GM18502 (cell line): ENCODE measurements around the gene TMEM63C.
"Not testable (repeated sequence)": the region's sequence is repeated elsewhere in the genome, so short reads cannot be mapped to it uniquely, and the experiment has no call there.

Experiments
- ATAC-seq: cut with Tn5 transposase; IDR thresholded peaks from one replicate; pipeline ENCODE4 v1.9.1; 2021; ENCODE audit warnings: mild to moderate bottlenecking; ENCODE audit not compliant: unreplicated experiment, poor library complexity

The TMEM63C gene

DNA sequence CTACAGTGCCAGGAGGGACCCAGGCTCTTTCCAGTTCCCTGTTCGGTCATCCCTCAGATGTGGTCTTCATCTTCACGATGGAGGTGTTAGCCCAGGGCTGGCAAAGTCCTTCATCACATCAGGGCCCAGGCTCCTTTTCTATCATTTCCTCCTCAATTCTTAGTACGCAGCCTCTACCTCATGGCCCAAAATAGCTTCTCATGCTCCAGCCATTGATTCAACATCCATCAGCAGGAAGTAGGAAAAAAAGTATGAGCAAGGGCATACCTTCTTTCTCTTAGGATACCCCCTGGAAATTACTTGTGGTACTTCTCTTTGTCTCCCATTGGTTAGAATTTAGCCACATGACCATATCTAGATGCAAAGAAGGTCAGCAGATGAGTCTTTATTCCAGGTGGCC lies 27.8 kb upstream of the TMEM63C start:
- no peak for ATAC-seq

DNA sequence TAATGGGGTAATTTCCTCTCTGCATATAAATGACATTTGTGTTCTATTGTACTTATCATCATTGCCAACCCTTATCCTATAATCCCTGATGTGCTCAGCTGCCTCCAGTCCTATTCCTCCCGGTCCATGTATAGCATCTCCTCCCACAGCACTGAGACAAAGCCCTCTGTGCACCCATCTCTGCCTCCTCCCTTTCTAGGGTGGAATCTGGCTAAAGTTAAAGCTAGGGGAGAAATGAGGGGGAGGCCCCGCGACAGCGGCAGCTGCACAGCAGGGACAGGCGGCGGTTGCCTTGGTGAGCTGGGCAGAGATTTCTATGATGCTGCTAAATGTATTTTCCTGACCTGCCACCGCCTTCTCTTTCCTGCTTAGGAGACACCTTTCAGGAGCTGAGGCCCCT lies 27.2 kb upstream of the TMEM63C start:
- ATAC-seq, result no peak

GRCh38 chr14:77155083-77155482 lies 26.5 kb upstream of the TMEM63C start:
- no peak for ATAC-seq

DNA sequence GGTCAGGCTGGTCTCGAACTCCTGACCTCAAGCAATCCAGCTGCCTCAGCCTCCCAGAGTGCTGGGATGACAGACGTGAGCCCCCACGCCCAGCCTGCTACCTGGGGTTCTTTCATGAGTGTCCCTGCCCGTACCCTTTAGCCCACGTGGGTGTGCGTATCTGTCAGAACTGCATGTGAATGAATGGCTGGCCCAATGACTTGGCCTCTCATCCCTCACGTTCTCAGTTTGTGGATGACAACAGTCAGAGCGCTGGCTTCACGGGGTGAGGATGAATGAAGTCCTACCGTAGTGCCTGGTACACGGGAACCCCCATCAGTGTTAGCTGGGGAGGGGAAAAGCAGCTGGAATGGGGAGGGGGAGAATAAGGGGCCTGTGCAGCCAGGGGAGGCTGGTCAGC lies 23.9 kb upstream of the TMEM63C start:
- no peak for ATAC-seq

GRCh38 chr14:77158175-77158881 lies 23.3 kb upstream of the TMEM63C start:
- no peak for ATAC-seq

GRCh38 chr14:77158882-77159255 lies 22.7 kb upstream of the TMEM63C start:
- ATAC-seq, result no peak

DNA sequence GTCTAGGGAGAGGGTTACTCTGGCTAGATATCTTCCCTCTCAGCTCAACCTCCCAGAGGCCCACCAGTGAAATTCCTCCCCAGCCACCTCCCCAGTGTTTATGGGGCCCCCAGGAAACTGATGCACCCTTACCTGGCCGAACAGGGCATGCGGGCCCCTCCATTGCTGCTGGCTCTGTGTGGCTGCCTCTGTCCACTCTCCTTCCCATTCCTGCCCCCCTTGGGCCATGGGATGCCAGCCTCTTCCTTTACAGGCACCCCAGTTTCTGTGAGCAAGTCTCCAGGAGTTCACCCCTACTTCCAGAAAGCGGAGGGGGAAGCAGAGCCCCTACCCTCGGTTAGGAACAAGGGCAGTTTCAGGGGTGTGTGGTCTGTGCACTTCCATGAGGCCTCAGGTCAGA lies 20.6 kb upstream of the TMEM63C start:
- no peak for ATAC-seq

- ATAC-seq, result no peak
These were observed 11.6 kb upstream of the TMEM63C start for GRCh38 chr14:77170045-77170444.

DNA sequence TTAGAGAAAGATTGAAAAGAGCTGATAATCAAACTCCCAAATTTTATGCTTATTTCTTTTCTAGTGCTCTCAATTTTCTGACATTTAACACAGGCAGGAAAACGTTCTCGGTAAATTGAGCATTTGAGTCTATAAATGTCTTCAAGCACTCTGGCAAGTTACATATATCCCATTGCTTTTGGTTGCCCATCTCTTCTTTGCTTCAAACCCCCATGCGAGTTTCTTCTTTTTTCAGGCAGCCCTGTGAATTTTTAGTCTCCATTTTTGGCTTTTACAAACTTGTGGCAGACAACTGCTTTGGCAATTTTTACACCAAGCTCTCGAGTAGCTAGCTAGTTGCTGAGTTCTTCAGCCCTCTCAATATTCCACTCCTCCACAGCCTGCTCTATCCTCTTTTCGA lies 8.7 kb upstream of the TMEM63C start:
- ATAC-seq, result no peak

- not testable (repeated sequence) for ATAC-seq
These were observed 7.5 kb upstream of the TMEM63C start for GRCh38 chr14:77173911-77174617.

DNA sequence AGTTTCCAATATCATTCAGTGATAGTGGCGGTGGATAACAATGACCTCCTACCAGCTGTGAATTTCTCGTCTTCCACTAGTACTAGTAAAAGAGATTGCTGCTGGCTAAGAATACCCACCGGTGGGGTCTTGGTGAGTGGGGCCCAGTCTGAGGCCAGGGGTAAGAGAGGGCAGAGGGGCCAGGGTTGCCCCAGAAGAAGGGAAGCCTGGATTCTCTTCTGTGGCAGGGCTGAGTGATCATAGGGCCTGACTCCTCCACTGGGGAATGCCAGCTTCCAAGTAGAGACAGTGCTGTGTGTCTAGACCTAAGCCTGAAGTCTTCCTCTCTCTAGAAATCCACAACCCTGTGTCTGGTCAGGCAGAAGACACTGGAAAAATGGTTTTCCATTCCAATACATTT lies 5.8 kb upstream of the TMEM63C start:
- no peak for ATAC-seq

- no peak for ATAC-seq
These were observed 3.9 kb upstream of the TMEM63C start for GRCh38 chr14:77177702-77178101.

GRCh38 chr14:77178656-77179055 lies 2.9 kb upstream of the TMEM63C start:
- ATAC-seq, result no peak

DNA sequence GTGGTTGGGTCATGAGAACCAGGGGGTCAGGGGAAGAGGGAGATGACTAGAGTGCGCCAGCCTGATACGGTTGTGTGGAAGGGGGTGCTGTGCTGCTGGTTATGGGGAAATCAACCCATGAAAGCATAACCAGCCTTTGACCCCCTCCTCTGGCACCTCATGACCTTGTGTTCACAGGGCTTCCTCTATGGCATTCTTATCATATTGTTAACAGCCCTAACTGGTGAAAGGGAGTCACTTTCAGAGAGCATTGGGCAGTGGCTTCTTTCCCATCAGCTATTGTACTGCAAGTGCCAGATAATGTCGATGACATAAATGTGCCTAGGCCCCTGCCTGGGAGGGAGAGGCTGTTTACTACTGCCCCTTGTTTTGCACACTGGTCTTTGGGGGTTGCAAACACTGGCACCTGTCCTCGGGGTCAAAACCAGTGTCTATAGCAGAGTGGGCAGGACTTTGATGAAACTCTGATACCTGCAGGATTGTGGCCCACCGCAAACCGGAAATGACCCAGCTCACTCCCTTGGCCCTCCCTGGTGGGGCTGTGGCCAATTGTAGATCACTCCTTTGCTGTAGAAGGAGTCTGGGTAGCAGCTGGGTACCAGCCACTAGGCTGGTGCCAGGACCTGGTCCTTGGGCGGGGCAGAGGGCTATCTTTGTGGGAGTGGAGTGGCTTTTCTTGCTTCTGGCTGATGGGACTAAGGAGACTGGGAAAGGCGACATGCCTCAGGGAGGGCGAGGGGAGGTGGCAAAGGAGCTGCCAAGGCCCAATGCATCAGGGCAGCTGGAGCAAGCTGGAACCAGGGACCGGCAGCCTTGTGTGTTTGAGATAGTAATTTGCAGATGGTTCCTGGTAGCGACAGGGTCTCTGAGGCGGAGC lies 634 bp upstream of the TMEM63C start:
- ATAC-seq, result no peak

- ATAC-seq, result no peak
These were observed 2.3 kb downstream of the TMEM63C start for GRCh38 chr14:77183896-77184295.

- ATAC-seq, result no peak
These were observed 2.9 kb downstream of the TMEM63C start for GRCh38 chr14:77184396-77185092.

DNA sequence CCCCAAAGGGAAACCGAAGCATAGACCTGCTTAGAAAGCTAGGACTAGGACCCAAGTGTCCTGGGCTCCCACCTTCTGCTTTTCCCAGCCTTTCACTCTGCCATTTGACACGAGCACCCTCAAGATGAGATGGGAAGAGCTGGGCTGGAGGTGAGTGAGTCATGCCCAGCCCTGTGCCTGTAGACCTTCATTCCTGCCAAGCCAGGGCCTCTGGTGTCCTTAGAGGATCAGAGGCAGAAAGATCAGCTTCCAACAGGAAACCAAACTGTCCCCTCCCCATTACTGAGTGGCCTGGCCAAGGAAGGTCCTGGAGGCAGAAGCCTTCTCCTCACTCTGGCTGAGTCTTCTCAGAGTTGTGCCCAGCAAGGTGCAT lies 3.5 kb downstream of the TMEM63C start:
- no peak for ATAC-seq

DNA sequence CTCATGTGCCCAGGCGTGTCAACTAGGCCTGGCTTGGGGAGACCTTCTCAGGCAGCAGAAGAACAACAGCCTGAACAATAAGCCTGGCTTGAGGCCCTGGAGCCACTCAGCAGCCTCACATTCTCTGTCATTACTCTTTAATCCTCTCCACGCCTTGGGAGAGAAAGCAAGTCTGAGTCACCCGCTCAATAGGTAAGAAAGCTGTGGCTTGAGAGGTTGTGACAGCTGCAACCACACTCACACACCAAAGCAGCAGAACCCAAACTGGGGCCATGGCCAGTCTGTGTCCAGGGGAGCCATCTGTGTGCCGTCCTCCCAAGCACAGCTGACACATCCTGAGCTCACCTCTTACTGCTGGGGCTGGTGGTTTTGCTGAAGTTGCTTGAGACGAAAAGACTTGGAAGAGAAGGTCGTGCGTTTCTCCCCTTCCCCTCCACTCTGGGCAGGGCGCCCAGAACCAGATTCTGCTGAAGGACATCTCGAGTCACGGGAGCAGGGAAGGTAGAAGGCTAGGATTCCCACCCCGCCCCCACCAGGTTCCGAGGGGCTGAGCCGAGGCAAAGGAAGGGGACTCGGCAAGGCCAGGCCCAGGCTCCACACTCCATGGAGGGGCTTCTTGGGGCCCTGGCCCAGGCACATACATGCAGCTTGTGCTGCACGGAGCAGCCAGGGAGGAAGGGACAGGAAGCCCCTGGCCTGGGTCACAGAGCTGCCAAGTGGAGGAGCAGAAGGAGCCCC lies 5.5 kb downstream of the TMEM63C start:
- ATAC-seq, result no peak

- no peak for ATAC-seq
These were observed 6.0 kb downstream of the TMEM63C start for GRCh38 chr14:77187649-77188012.

DNA sequence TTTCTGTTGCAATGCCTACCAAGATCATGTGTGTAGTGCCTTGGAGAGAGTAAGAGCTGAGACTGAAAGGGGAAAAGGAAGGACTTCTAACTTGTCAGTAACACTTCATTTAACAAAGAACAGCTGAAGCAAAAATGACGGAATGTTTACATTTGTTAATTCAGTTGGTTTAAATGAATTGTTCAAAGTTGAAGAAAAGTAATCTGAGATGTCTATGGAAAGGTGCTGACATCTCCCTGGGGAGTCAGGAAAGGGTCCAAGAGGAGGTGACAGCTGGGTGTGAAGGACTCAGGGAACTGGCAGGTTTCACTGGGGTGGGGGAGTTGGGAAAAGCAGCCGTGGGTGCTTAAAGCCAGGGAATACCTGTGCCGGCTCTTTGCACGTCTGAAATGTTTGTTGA lies 7.9 kb downstream of the TMEM63C start:
- no peak for ATAC-seq
